8988T (cell line): ENCODE measurements around the gene THUMPD1.
"Not testable (repeated sequence)": the region's sequence is repeated elsewhere in the genome, so short reads cannot be mapped to it uniquely, and the experiment has no call there.

Experiments used
- DNase-seq: peaks from one replicate; pipeline ENCODE4 v3.0.0; 2011

Gene THUMPD1

GRCh38 chr16:20741554-20742285, at the start of gene THUMPD1:
Gene THUMPD1 (minus strand): TSS chr16:20741818. CDS start chr16:20741739, 79 bp downstream.
- DNase-seq: peak; percentile 66

GRCh38 chr16:20789130-20789529, 47.5 kb upstream of the THUMPD1 start:
- no peak for DNase-seq

DNA sequence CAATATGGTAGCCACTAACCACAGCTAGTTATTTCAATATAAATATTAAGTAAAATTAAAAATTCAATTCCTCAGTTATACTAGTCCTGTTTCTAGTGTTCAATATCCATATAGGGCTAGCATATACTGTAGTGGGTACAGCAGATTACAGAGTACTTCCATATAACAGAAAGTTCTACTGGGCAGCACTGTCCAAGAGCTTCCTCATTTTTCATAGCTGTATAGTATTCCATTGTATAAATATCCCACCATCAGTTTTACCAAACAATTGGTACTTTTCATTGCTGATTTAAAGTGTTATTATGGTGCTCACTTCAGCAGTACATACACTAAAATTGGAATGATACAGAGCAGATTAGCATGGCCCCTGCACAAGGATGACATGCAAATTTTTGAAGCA, 42.6 kb upstream of the THUMPD1 start:
- no peak for DNase-seq

DNA sequence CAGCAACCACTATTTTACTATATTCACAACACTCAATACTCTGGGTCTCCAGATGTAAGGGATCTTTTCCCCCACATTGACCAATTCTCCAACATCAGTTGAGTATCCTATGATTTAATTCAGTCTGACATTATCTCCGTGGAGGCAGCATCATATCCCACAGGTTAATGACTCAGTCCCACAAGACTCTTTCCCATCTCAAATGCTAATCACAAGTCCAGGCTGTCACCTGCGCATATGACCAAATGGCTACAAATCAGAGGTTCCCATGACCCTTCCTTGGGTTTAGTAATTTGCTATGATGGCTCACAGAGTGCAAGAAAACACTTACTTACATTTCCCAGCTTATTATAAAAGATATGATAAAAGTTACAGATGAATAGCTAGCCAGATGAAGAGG, 40.9 kb upstream of the THUMPD1 start:
- DNase-seq: no peak

- no peak for DNase-seq
Observed at GRCh38 chr16:20781697-20782096, 40.1 kb upstream of the THUMPD1 start.

DNA sequence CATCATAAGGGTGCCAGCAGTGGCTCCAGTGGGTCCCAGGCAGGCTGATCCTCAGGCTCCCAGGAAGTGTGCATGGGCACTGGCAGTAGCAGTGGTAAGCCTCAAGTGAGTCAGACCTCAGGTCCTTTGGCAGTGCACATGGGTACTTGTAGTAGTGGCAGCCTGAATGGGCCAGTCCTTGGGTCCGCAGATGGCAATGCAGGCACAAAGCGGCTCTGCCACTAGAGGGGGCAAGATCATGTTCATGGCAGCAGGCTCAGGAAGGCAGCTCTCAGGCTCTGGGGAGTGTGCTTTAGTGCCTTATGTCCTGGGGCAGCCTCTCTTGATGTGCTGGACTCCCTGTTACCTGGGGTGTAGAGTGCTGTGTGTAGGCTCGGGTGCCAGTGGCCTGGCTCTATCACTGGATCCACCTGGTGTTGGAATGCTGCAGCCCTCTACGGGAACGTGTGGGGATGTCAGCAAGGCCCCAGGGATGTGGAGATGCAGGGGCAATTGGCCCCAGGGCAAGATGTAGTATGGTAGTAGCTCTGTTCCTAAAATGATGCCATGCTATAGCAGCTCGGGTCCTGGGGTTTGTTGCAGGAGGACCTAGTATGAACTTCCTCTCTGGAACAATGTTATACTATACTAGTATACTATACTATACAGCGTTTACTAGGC, 33.2 kb upstream of the THUMPD1 start:
- DNase-seq: peak; percentile 27

GRCh38 chr16:20773679-20774078, 32.1 kb upstream of the THUMPD1 start:
- no peak for DNase-seq

DNA sequence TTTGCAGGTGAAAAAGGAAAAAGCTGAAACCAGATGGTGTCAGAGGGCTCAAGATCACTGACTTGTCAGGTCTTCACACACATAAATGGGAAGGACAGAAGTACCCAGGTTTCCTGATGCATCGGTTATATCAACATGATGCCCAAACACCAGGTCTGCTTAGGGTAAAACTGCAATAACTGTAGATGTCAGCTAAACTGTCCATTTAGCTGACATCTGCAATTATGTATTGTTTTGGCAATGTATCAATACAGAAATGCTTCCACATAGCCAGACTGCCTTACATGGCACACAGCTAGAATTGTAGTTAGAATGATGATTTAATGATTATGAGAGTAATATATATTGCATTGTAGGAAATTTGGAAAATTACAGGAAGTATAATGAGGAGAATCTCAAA, 27.2 kb upstream of the THUMPD1 start:
- DNase-seq: no peak

GRCh38 chr16:20768121-20768520, 26.5 kb upstream of the THUMPD1 start:
- no peak for DNase-seq

DNA sequence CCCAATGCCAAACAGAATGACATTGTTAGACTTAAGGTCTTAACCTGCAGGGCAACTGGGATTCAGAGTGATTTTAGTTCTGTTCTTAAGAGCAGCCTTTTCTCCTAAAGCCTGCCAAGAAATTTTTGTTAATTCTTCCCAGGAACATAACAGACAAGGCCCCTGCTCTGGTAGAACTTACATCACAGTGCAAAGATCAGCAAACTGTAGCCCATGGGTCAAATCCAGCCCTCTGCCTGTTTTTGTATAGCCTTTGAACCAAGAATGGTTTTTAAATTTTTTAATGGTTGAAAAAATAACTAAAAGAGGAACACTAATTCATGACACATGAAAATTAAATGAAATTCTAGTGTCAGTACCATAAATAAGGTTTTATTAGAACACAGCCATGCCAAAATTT, 26.0 kb upstream of the THUMPD1 start:
- DNase-seq: no peak

- DNase-seq: no peak
Observed at GRCh38 chr16:20766294-20766693, 24.7 kb upstream of the THUMPD1 start.

DNA sequence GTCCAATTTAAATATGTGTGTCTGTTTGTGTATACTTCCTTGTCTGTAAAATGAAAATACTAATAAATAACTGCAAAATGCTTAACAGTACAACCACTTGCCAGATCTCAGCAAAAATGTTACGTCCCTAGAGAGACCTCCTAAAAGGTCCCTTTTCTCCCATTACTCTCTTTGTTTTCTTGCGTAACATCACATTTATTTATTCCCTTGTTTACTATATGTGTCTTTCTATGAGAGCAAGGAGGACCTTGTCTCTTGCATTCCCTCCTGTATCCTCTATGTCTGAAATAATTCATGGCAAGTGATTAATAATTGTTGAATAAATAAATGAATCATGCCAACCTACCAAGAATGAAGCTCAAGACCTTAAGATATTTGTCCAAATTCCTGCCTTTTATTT, 24.1 kb upstream of the THUMPD1 start:
- no peak for DNase-seq

- DNase-seq: not testable (repeated sequence)
Observed at GRCh38 chr16:20764448-20764847, 22.8 kb upstream of the THUMPD1 start.

GRCh38 chr16:20763461-20764232, 22.0 kb upstream of the THUMPD1 start, which contains the start of gene ACSM3:
Gene ACSM3 (plus strand): TSS chr16:20764014. CDS start chr16:20770035, 6,021 bp downstream.
- DNase-seq: no peak

DNA sequence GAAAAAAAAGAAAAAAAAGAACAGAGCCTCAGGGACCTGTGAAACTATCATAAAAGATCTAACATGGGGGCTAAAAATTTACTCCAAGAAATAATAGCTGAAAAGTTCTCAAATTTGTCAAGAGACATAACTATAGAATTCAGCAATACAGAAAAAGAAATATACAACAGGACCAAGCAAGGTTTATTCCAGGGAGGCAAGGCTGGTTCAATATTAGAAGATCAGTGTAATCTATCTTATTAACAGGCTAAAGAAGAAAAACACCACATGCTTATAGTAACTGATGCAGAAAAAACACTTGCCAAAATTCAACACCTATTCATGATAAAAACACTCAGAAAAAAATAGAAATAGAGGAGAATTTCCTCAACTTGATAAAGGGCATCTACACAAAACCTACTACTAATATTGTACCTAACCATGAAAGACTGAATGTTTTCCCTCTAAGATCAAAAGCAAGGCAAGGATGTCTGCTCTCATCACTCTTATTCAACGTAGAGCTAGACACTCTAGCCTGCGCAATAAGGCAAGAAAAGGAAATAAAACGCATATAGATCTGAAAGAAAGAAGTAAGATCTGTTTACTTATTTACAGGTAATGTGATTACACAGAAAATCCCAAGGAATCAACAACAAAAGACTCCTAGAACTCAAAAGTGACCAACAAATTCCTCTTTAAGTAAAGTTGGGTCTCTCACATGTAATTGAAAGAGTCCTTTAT, 20.9 kb upstream of the THUMPD1 start:
- DNase-seq: no peak

GRCh38 chr16:20761175-20761574, 19.6 kb upstream of the THUMPD1 start:
- DNase-seq: no peak

DNA sequence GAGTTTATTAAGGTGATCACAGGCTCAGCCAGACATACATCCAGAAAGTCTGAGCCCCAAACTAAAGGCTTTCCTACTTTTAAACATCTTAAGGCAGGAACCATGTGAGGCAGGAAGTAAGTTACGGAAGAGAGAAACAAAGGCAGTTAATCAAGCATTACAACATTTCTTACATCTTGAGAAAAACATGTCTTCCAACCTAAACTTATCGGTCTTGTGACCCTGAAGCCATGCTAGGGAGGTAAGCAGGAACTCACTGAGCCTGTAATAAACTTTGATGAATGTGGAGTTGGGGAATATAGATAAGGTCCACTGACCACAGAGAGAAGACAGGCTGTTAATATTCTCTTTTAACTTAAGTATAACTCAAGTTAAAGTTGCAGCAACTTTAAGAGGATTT, 18.7 kb upstream of the THUMPD1 start:
- DNase-seq: no peak

- DNase-seq: not testable (repeated sequence)
Observed at GRCh38 chr16:20755799-20756198, 14.2 kb upstream of the THUMPD1 start.

GRCh38 chr16:20755238-20755637, 13.6 kb upstream of the THUMPD1 start:
- no peak for DNase-seq

DNA sequence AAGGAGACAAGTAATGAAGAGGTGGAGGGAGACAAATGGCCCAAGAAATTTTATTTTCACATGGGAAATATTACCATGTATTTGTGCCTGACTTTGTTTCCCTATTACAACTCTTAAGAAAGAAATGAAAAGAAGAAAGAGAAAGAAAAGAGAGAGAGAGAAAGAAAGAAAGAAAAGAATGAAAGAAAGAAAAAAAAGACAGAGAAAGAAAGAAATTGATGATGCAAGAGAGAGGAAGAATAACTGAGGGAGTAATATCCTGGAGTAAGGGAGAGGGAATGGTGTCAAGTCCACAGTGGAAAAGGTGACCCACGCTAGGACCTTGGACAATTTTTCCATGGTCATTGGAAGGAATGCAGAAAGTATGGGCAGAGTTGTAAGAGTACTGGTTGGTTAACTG, 12.1 kb upstream of the THUMPD1 start:
- DNase-seq: no peak

GRCh38 chr16:20750558-20750957, 8.9 kb upstream of the THUMPD1 start:
- no peak for DNase-seq

DNA sequence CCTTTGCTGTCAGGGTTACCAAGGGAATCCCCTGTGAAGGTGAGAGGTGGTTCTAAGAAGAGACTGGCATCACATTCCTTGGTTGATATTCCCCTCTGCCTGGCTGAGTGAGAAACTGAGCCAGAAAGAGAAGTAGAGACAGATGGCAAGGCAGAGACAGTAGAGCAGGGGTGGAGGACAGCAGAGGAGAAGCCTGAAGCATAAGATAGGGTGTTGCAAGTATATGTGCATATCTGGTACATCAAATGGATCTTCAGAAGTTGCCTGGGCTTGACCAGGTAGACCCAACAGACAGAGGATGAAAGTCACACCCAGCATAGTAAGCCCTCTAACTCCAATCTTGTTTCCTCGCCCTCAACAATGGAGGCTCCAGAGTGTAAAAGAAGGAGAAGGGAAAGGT, 7.9 kb upstream of the THUMPD1 start:
- no peak for DNase-seq
